Activated naive CD8-positive, alpha-beta T cell treated with anti-CD3 and anti-CD28 coated beads, Interleukin-2, amount 50 U/mL, for 24 hours (primary cell): ENCODE results near the gene GPRIN3.

ENCODE experiments used
- ATAC-seq: fragments of 150-1000 bp; cut with Tn5 transposase; one replicate; pipeline ENCODE4 v1.10.0; 2021
- DNase-seq: peaks from one replicate; pipeline ENCODE4 v3.0.0; 2021
- H3K27ac Mint-ChIP-seq: one replicate; pipeline ENCODE4 v1.8.0; 2021; ENCODE audit warnings: mild to moderate bottlenecking, mixed read lengths
- H3K27me3 Mint-ChIP-seq: one replicate; pipeline ENCODE4 v1.8.0; 2021; ENCODE audit warnings: mixed read lengths
- H3K36me3 Mint-ChIP-seq: one replicate; pipeline ENCODE4 v1.8.0; 2021; ENCODE audit warnings: low read depth, mixed read lengths
- H3K4me1 Mint-ChIP-seq: one replicate; pipeline ENCODE4 v1.8.0; 2021; ENCODE audit warnings: mixed read lengths
- H3K4me3 Mint-ChIP-seq: one replicate; pipeline ENCODE4 v1.8.0; 2021; ENCODE audit warnings: mild to moderate bottlenecking, moderate library complexity, mixed read lengths
- H3K9me3 Mint-ChIP-seq: one replicate; pipeline ENCODE4 v1.8.0; 2021; ENCODE audit warnings: mixed read lengths

GPRIN3 gene

GRCh38 chr4:89305028-89305427 lies 2.6 kb downstream of the GPRIN3 start:
- no peak for DNase-seq
- Mint-ChIP-seq H3K4me3 (peak overlapping the region; percentile 86), H3K4me1 (peaks cover 79% of the 10 kb centered on the region)

GRCh38 chr4:89303814-89304388 lies 3.7 kb downstream of the GPRIN3 start:
- Mint-ChIP-seq H3K27me3 (no peaks in the 10 kb centered on the region), H3K9me3 (no peaks in the 10 kb centered on the region), H3K27ac (peak overlapping the region; percentile 54), H3K36me3 (no peaks in the 10 kb centered on the region), H3K4me3 (peak overlapping the region; percentile 53), H3K4me1 (peaks cover 83% of the 10 kb centered on the region)
- DNase-seq (no peak), ATAC-seq (no peak)

More at GRCh38 chr4:89305028-89305427, 2.6 kb downstream of the GPRIN3 start:
- no peak for ATAC-seq
- Mint-ChIP-seq H3K27ac (peak overlapping the region; percentile 55), H3K9me3 (no peaks in the 10 kb centered on the region), H3K27me3 (no peaks in the 10 kb centered on the region), H3K36me3 (no peaks in the 10 kb centered on the region)

- H3K27me3 Mint-ChIP-seq: no peaks in the 10 kb centered on the region
- peak overlapping the region; percentile 82 for H3K27ac Mint-ChIP-seq
- H3K4me1 Mint-ChIP-seq: peaks cover 83% of the 10 kb centered on the region
- DNase-seq: no peak
- ATAC-seq: peak; percentile 26
- H3K4me3 Mint-ChIP-seq: peak overlapping the region; percentile 71
- H3K36me3 Mint-ChIP-seq: no peaks in the 10 kb centered on the region
- no peaks in the 10 kb centered on the region for H3K9me3 Mint-ChIP-seq
Measured at GRCh38 chr4:89303177-89303576, 4.4 kb downstream of the GPRIN3 start.

GRCh38 chr4:89301902-89302301 lies 5.7 kb downstream of the GPRIN3 start:
- Mint-ChIP-seq H3K4me3 (no peak overlapping the region), H3K36me3 (no peaks in the 10 kb centered on the region), H3K27ac (peak overlapping the region; percentile 83), H3K9me3 (no peaks in the 10 kb centered on the region), H3K4me1 (peaks cover 92% of the 10 kb centered on the region), H3K27me3 (no peaks in the 10 kb centered on the region)
- ATAC-seq (no peak), DNase-seq (no peak)

- DNase-seq: no peak
- Mint-ChIP-seq H3K27ac (peak overlapping the region; percentile 83), H3K9me3 (no peaks in the 10 kb centered on the region), H3K36me3 (no peaks in the 10 kb centered on the region), H3K27me3 (no peaks in the 10 kb centered on the region), H3K4me1 (peaks cover 92% of the 10 kb centered on the region), H3K4me3 (peak overlapping the region; percentile 42)
- ATAC-seq: no peak
Measured at GRCh38 chr4:89301003-89301402, 6.6 kb downstream of the GPRIN3 start.

- Mint-ChIP-seq H3K27ac (peak overlapping the region; percentile 95), H3K4me1 (peaks cover 91% of the 10 kb centered on the region), H3K27me3 (no peaks in the 10 kb centered on the region), H3K4me3 (no peak overlapping the region), H3K36me3 (no peaks in the 10 kb centered on the region), H3K9me3 (no peaks in the 10 kb centered on the region)
- DNase-seq: no peak
- ATAC-seq: no peak
Measured at GRCh38 chr4:89300499-89300898, 7.1 kb downstream of the GPRIN3 start.

- peak overlapping the region; percentile 95 for H3K27ac Mint-ChIP-seq
- H3K9me3 Mint-ChIP-seq: no peaks in the 10 kb centered on the region
- no peak for DNase-seq
- H3K36me3 Mint-ChIP-seq: no peaks in the 10 kb centered on the region
- H3K4me1 Mint-ChIP-seq: peaks cover 91% of the 10 kb centered on the region
- H3K27me3 Mint-ChIP-seq: no peaks in the 10 kb centered on the region
- no peak for ATAC-seq
- H3K4me3 Mint-ChIP-seq: no peak overlapping the region
Measured at GRCh38 chr4:89300060-89300459, 7.5 kb downstream of the GPRIN3 start.

GRCh38 chr4:89299153-89299791 lies 8.3 kb downstream of the GPRIN3 start:
- peak overlapping the region; percentile 84 for H3K4me3 Mint-ChIP-seq
- no peaks in the 10 kb centered on the region for H3K36me3 Mint-ChIP-seq
- DNase-seq (no peak), ATAC-seq (peak; percentile 26)
- no peaks in the 10 kb centered on the region for H3K9me3 Mint-ChIP-seq
- peaks cover 92% of the 10 kb centered on the region for H3K4me1 Mint-ChIP-seq
- peak overlapping the region; percentile 95 for H3K27ac Mint-ChIP-seq
- H3K27me3 Mint-ChIP-seq: no peaks in the 10 kb centered on the region

- no peak for DNase-seq
- no peak for ATAC-seq
- peak overlapping the region; percentile 84 for H3K4me3 Mint-ChIP-seq
- no peaks in the 10 kb centered on the region for H3K27me3 Mint-ChIP-seq
- H3K4me1 Mint-ChIP-seq: peaks cover 92% of the 10 kb centered on the region
- peak overlapping the region; percentile 95 for H3K27ac Mint-ChIP-seq
- H3K9me3 Mint-ChIP-seq: no peaks in the 10 kb centered on the region
- no peaks in the 10 kb centered on the region for H3K36me3 Mint-ChIP-seq
Measured at GRCh38 chr4:89298788-89299152, 8.8 kb downstream of the GPRIN3 start.

GRCh38 chr4:89298155-89298554 lies 9.4 kb downstream of the GPRIN3 start:
- Mint-ChIP-seq H3K36me3 (no peaks in the 10 kb centered on the region), H3K4me3 (peak overlapping the region; percentile 84), H3K4me1 (peaks cover 94% of the 10 kb centered on the region), H3K9me3 (no peaks in the 10 kb centered on the region), H3K27ac (peak overlapping the region; percentile 95), H3K27me3 (no peaks in the 10 kb centered on the region)
- ATAC-seq (peak; percentile 20), DNase-seq (peak; percentile 37)

GRCh38 chr4:89296896-89297295 lies 10.7 kb downstream of the GPRIN3 start:
- Mint-ChIP-seq H3K27ac (peak overlapping the region; percentile 95), H3K9me3 (no peaks in the 10 kb centered on the region)
- ATAC-seq: no peak

GRCh38 chr4:89296399-89296798 lies 11.2 kb downstream of the GPRIN3 start:
- peaks cover 1% of the 10 kb centered on the region for H3K36me3 Mint-ChIP-seq
- DNase-seq (no peak), ATAC-seq (no peak)
- peaks cover 95% of the 10 kb centered on the region for H3K4me1 Mint-ChIP-seq
- H3K4me3 Mint-ChIP-seq: no peak overlapping the region
- no peaks in the 10 kb centered on the region for H3K27me3 Mint-ChIP-seq
- no peaks in the 10 kb centered on the region for H3K9me3 Mint-ChIP-seq
- peak overlapping the region; percentile 95 for H3K27ac Mint-ChIP-seq

More at GRCh38 chr4:89296896-89297295, 10.7 kb downstream of the GPRIN3 start:
- no peak for DNase-seq
- Mint-ChIP-seq H3K4me1 (peaks cover 95% of the 10 kb centered on the region), H3K4me3 (no peak overlapping the region), H3K27me3 (no peaks in the 10 kb centered on the region), H3K36me3 (no peaks in the 10 kb centered on the region)

GRCh38 chr4:89295415-89295927 lies 12.1 kb downstream of the GPRIN3 start:
- DNase-seq (no peak), ATAC-seq (peak; percentile 50)
- Mint-ChIP-seq H3K27me3 (no peaks in the 10 kb centered on the region), H3K9me3 (no peaks in the 10 kb centered on the region), H3K27ac (peak overlapping the region; percentile 95), H3K4me3 (peak overlapping the region; percentile 54), H3K4me1 (peaks cover 96% of the 10 kb centered on the region), H3K36me3 (peaks cover 4% of the 10 kb centered on the region)

GRCh38 chr4:89294573-89295269 lies 12.9 kb downstream of the GPRIN3 start:
- ATAC-seq (peak; percentile 76), DNase-seq (no peak)

GRCh38 chr4:89293299-89293698 lies 14.3 kb downstream of the GPRIN3 start:
- peak overlapping the region; percentile 54 for H3K4me3 Mint-ChIP-seq
- no peak for ATAC-seq
- H3K4me1 Mint-ChIP-seq: peaks cover 98% of the 10 kb centered on the region
- DNase-seq: no peak
- H3K27ac Mint-ChIP-seq: peak overlapping the region; percentile 95
- peaks cover 4% of the 10 kb centered on the region for H3K36me3 Mint-ChIP-seq
- no peaks in the 10 kb centered on the region for H3K9me3 Mint-ChIP-seq
- H3K27me3 Mint-ChIP-seq: no peaks in the 10 kb centered on the region

More at GRCh38 chr4:89294573-89295269, 12.9 kb downstream of the GPRIN3 start:
- peaks cover 4% of the 10 kb centered on the region for H3K36me3 Mint-ChIP-seq
- H3K4me3 Mint-ChIP-seq: peak overlapping the region; percentile 54
- H3K4me1 Mint-ChIP-seq: peaks cover 96% of the 10 kb centered on the region
- no peaks in the 10 kb centered on the region for H3K27me3 Mint-ChIP-seq
- H3K27ac Mint-ChIP-seq: peak overlapping the region; percentile 95
- no peaks in the 10 kb centered on the region for H3K9me3 Mint-ChIP-seq
